Breast epithelium (tissue), 4 donors: ENCODE measurements around the gene DPP9. TPM values are rescaled to one million over a fixed set of nuclear protein-coding genes. Genes with fewer than 3 reads are reported as not detected.

Experiments used
- DNase-seq, 2 donors: peaks; one replicate each; pipeline ENCODE4 v3.0.0-alpha.2; 2019; ENCODE audit warnings: low spot score in 2 of 2
- H3K27ac ChIP-seq, 2 donors: fragments of 200-600 bp; sonication (generic) in 1 of 2; one replicate each; pipeline ENCODE4 v1.5.1; 2016 to 2019; ENCODE audit warnings: mild to moderate bottlenecking in 1 of 2
- H3K27me3 ChIP-seq, 2 donors: fragments of 200-600 bp; sonication (generic) in 1 of 2; one replicate each; pipeline versions ENCODE4 v1.5.1 to v1.6.0; 2017 to 2019; ENCODE audit warnings: control low read depth in 1 of 2, mild to moderate bottlenecking in 1 of 2
- H3K36me3 ChIP-seq: fragments of 200-600 bp; one replicate; pipeline ENCODE4 v1.5.1; 2019
- H3K4me1 ChIP-seq, 2 donors: fragments of 200-600 bp; sonication (generic); one replicate each; pipeline ENCODE4 v1.5.1; 2016 to 2019; ENCODE audit warnings: control low read depth in 1 of 2
- H3K4me3 ChIP-seq, 3 donors: fragments of 200-600 bp; sonication (generic); 1 replicate in 2 of 3; 2 replicates in 1 of 3; pipeline ENCODE4 v1.5.1; 2016 to 2019; ENCODE audit warnings: mild to moderate bottlenecking in 3 of 3, moderate library complexity in 2 of 3
- H3K9me3 ChIP-seq, 2 donors: fragments of 200-600 bp; sonication (generic) in 1 of 2; one replicate each; pipeline ENCODE4 v1.5.1; 2016 to 2019; ENCODE audit warnings: control low read depth in 1 of 2
- POLR2A ChIP-seq: fragments of 450-650 bp; IDR thresholded peaks from one replicate; pipeline ENCODE4 v1.6.1; 2016; ENCODE audit warnings: antibody characterized with exemption, mild to moderate bottlenecking, moderate library complexity
- POLR2AphosphoS5 ChIP-seq, 3 donors: sonication (generic); formaldehyde crosslinking; IDR thresholded peaks; one replicate each; pipeline ENCODE4 v1.6.1; 2017; ENCODE audit warnings: antibody characterized with exemption in 3 of 3
- intact Hi-C: fragments of 100-400 bp; cut with DNase I; formaldehyde crosslinking; loops from one replicate; pipeline ENCODE4 v1.15.1; 2023; ENCODE audit warnings: low total_unique reads
- total RNA-seq, 3 donors: library from RNA; depleted of rRNA; stranded (reverse); fragments of >200 nt; gene quantifications; one replicate each; pipeline ENCODE4 v1.1.0, GENCODE V29; 2016
- TF ChIP-seq, protein P1 (sequence below), 3 donors: fragments of 450-650 bp; IDR thresholded peaks; one replicate each; pipeline ENCODE4 v1.5.1; 2016 to 2017; ENCODE audit warnings: antibody characterized with exemption in 3 of 3, mild to moderate bottlenecking in 3 of 3, moderate library complexity in 3 of 3

DPP9 gene
- total RNA-seq, 3 donors from 2014 or later: 33.6 to 74.1 (median 49.6) TPM

DNA sequence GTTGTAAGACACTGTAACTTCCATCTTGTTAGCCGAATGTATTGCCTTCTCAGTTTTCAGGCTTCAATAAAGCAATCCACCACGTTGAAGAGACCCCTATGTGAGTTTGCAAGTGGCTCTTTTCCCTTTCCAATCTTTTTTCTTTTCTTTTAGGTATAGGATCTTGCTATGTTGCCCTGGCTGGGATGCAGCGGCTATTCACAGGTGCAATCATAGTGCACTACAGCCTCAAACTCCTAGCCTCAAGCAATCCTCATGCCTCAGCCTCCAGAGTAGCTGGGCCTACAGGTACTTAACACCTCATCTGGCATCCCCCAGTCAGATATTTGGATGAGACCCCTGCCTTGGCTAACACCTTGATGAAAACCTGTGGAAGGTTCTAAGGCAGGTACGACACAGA is 34.4 kb upstream of the DPP9 start:
- Histone ChIP-seq H3K27me3 (peaks cover 0 to 5% of the 10 kb centered on the region in 2 donors), H3K4me1 (peaks cover 0 to 7% of the 10 kb centered on the region in 2 donors), H3K4me3 (no peak overlapping the region), H3K36me3 (no peaks in the 10 kb centered on the region), H3K9me3 (no peaks in the 10 kb centered on the region), H3K27ac (no peak overlapping the region)
- TF ChIP-seq, protein P1, sequence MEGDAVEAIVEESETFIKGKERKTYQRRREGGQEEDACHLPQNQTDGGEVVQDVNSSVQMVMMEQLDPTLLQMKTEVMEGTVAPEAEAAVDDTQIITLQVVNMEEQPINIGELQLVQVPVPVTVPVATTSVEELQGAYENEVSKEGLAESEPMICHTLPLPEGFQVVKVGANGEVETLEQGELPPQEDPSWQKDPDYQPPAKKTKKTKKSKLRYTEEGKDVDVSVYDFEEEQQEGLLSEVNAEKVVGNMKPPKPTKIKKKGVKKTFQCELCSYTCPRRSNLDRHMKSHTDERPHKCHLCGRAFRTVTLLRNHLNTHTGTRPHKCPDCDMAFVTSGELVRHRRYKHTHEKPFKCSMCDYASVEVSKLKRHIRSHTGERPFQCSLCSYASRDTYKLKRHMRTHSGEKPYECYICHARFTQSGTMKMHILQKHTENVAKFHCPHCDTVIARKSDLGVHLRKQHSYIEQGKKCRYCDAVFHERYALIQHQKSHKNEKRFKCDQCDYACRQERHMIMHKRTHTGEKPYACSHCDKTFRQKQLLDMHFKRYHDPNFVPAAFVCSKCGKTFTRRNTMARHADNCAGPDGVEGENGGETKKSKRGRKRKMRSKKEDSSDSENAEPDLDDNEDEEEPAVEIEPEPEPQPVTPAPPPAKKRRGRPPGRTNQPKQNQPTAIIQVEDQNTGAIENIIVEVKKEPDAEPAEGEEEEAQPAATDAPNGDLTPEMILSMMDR (IDR thresholded peaks at IDR 0.05): no peak
- TF ChIP-seq POLR2A (no peak), POLR2AphosphoS5 (IDR thresholded peaks at IDR 0.05) (no peak)
- intact Hi-C loops: loop anchor here (5.0 kb wide), 1 partner anchor 1924 kb away; no protein-coding TSS in a partner anchor
- DNase-seq: no peak

DNA sequence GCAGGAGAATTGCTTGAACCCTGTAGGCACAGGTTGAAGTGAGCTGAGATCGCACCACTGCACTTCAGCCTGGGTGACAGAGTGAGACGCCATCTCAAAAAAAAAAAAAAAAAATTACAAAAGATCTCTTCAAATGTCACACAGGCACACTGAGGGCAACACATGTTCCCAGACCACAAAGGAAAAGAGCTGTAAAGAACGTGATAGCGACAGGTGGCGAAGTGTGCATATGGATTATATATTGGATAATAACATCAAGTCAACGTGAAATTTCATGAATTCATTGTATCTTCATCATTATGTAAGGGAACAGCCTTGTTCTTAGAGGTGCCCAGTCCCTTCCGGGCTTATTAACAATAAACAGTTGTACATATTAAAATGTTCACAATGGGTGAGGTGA is 31.8 kb upstream of the DPP9 start:
- Histone ChIP-seq H3K9me3 (no peaks in the 10 kb centered on the region), H3K27me3 (no peaks in the 10 kb centered on the region), H3K4me3 (no peak overlapping the region), H3K27ac (no peak overlapping the region), H3K36me3 (no peaks in the 10 kb centered on the region), H3K4me1 (peaks cover 0 to 7% of the 10 kb centered on the region in 2 donors)
- no peak for DNase-seq
- intact Hi-C loops: loop anchor here (5.0 kb wide), 1 partner anchor 1927 kb away; no protein-coding TSS in a partner anchor
- no peak for TF ChIP-seq POLR2AphosphoS5 (IDR thresholded peaks at IDR 0.05)
- TF ChIP-seq, protein P1 (IDR thresholded peaks at IDR 0.05): no peak
- no peak for TF ChIP-seq POLR2A

DNA sequence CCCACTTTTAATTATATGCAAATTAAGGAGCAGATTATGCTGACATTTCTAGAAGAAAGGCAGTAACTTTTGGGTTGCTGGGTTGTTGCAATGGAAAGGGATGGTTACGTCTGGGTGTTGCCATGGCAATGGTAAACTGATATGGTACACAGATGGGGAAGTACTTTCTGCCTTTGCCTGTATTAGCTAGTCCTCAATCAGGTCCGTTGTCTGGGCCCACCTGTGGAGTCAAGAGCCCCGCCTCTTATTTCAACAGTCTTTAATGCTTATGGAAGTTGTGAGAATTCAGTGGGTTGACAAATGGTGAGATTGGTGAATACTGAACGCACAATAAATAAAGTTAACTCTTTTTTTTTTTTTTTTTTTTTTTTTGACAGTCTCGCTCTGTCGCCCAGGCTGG is 30.6 kb upstream of the DPP9 start:
- TF ChIP-seq, protein P1 (IDR thresholded peaks at IDR 0.05): no peak
- TF ChIP-seq POLR2AphosphoS5 (IDR thresholded peaks at IDR 0.05) (no peak), POLR2A (no peak)
- intact Hi-C loops: no loop called here
- Histone ChIP-seq H3K36me3 (no peaks in the 10 kb centered on the region), H3K4me3 (no peak overlapping the region), H3K9me3 (no peaks in the 10 kb centered on the region), H3K27me3 (no peaks in the 10 kb centered on the region), H3K4me1 (no peaks in the 10 kb centered on the region), H3K27ac (no peak overlapping the region)
- DNase-seq: no peak

DNA sequence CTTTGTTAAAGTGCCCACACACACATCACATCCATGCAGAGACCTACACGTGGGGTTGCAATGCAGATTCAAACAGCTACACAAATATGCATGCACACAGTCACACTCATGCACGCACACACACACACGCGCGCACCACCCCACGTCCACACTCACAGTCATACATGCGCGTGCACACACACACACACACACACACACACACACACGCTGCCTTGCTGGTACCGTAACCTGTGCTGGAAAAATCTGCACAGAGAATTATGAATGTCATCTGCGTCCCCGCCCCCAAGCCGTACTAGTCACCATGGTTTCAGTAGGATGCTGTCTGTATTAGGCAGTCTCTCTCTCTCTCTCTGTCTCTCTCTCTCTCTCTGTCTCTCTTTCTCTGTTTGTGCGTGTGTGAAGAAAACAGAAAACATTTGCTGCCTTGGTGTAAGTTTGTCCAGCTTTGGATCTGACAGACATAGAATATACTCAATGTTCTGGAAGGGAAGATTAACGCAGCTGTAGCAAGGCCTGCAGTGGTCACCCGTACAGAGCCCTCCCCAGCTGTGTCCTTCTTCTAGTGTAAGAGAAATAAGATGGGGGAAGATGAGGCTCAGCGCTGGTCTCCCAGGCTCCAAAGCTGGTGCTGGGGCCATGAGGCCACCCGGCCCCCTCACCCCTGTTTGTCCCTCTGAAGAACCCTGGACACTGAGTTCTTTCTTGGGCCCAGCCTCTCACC is 26.4 kb upstream of the DPP9 start:
- no peaks in the 10 kb centered on the region for H3K36me3 ChIP-seq
- H3K27ac ChIP-seq: no peak overlapping the region
- H3K27me3 ChIP-seq: no peaks in the 10 kb centered on the region
- no peak for DNase-seq
- H3K4me1 ChIP-seq: no peaks in the 10 kb centered on the region
- no peaks in the 10 kb centered on the region for H3K9me3 ChIP-seq
- TF ChIP-seq, protein P1 (IDR thresholded peaks at IDR 0.05): no peak
- no peak for TF ChIP-seq POLR2A
- intact Hi-C loops: no loop called here
- H3K4me3 ChIP-seq: no peak overlapping the region

DNA sequence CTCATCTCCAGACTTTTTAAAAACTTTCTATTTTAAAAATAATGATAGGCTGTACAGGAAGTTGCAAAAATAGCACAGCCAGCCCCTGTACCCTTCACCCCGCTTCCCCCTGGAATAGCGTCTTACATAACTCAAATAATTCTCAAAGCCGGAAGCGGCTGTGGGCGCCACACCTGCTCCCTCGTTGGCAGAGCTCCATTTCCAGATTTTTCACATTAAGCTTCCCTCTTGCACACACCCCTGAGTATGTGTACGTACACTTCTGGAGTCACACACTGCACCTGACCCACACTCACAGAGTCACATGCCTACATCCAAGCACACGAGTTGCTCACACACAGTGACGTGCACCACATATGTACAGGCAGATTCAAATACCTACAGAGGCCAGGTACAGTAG is 24.9 kb upstream of the DPP9 start:
- no peaks in the 10 kb centered on the region for H3K9me3 ChIP-seq
- no peaks in the 10 kb centered on the region for H3K4me1 ChIP-seq
- no peak overlapping the region for H3K4me3 ChIP-seq
- H3K36me3 ChIP-seq: no peaks in the 10 kb centered on the region
- no peak for DNase-seq
- no peak for TF ChIP-seq POLR2A
- TF ChIP-seq, protein P1 (IDR thresholded peaks at IDR 0.05): no peak
- no peak for TF ChIP-seq POLR2AphosphoS5 (IDR thresholded peaks at IDR 0.05)
- H3K27me3 ChIP-seq: no peaks in the 10 kb centered on the region
- intact Hi-C loops: no loop called here
- H3K27ac ChIP-seq: no peak overlapping the region
